GM18951 (cell line): ENCODE data around the gene SPTBN5.

ENCODE experiments used
- POLR2A ChIP-seq: IDR thresholded peaks from 4 replicates; pipeline ENCODE4 v1.6.1; 2011; ENCODE audit warnings: mild to moderate bottlenecking; ENCODE audit not compliant: insufficient read length, insufficient read depth; ENCODE audit errors: extremely low read depth
- in situ Hi-C: fragments of 300-500 bp; cut with MboI; formaldehyde crosslinking; loops from one replicate; pipeline ENCODE4 v1.12.0; 2022; ENCODE audit warnings: low sequenced_read_pairs, mixed read lengths, inconsistent platforms; ENCODE audit not compliant: unreplicated experiment

SPTBN5 gene

DNA sequence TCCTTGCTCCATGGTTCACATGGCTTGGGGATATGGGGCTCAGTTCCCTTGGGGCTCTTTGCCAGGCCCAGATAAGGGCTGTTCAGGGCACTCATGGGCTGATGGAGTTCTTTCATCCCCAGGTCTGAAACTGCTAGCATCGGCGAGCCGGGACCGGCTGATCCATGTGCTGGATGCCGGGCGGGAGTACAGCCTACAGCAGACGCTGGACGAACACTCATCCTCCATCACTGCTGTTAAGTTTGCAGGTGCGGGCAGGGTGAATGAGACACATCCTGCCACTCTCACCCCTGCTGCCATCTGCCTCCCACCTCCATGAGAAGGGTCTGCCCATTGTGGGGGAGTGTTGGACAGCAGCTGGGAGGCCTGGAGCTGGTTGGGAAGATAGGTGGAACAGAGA is 77.1 kb downstream of the SPTBN5 start:
- in situ Hi-C loops: loop anchor here (10.0 kb wide), 1 partner anchor 352 kb away; no protein-coding TSS in a partner anchor
- TF ChIP-seq POLR2A: no peak

DNA sequence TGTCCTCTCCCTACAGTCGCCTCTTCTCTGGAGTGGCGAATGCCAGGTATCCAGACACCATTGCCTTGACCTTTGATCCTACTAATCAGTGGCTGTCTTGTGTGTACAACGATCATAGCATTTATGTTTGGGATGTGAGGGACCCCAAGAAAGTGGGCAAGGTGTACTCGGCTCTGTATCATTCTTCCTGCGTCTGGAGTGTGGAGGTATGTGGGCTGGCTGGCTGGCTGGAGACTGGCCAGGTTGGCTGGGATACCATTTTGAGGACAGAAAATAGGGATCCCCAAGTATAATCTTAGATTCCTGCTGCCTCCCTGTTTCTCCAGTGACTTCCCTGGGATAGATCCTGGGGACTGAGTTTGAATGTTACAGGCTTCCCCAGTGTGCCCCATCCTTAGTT is 79.3 kb downstream of the SPTBN5 start:
- in situ Hi-C loops: loop anchor here (10.0 kb wide), 1 partner anchor 350 kb away; no protein-coding TSS in a partner anchor
- no peak for TF ChIP-seq POLR2A

DNA sequence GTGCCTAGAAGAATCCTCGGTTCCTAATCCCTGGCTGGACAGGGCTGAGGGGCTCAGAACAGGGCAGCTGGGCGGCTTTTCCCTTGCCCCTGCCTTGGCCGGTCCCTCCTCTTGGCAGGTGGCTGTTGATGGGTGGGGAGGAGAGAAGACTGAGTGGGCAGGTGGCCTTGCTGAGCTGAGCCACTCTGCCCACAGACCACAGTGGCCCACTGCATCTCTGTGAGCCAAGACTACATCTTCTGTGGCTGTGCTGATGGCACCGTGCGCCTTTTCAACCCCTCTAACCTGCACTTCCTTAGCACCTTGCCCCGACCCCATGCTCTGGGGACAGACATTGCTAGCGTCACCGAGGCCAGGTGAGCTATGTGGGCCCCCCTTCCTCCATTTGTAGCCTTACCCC is 80.4 kb downstream of the SPTBN5 start:
- in situ Hi-C loops: loop anchor here (10.0 kb wide), 1 partner anchor 349 kb away; no protein-coding TSS in a partner anchor
- TF ChIP-seq POLR2A: no peak

- TF ChIP-seq POLR2A: no peak
- in situ Hi-C loops: loop anchor here (10.0 kb wide), 1 partner anchor 348 kb away; no protein-coding TSS in a partner anchor
Measured at GRCh38 chr15:41812820-41813375, 81.0 kb downstream of the SPTBN5 start.

DNA sequence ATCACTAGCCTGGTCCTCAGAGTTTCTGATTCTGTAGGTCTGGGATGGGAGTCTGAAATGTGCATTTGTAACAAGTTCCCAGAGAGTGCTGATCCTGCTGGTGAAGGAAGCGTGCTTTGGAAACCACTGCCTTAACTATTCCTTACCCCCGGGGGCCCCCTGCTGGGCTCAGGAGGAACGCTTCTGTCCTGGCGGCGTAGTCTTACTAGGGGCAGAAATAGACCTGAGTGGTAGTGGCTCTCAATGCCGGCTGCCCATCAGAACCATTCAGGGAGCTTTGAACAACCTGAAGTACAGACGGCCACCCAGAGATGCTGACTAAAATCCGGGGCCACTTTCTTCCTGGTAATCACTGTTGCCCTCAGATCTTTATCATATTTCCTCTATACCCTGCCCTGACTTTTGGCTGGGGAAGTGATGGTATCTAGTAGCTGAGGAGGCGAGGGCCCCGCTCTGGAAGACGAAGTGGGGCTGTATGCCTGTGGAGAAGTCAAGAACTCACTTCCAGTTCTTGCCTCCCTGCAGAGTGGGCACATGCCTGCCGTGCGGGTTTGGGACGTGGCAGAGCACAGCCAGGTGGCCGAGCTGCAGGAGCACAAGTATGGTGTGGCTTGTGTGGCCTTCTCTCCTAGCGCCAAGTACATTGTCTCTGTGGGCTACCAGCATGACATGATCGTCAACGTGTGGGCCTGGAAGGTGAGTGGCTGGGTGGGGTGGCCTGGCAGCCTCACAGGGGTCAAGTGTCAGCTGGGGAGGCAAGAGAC is 82.2 kb downstream of the SPTBN5 start:
- in situ Hi-C loops: loop anchor here (10.0 kb wide), 1 partner anchor 347 kb away; no protein-coding TSS in a partner anchor
- no peak for TF ChIP-seq POLR2A

DNA sequence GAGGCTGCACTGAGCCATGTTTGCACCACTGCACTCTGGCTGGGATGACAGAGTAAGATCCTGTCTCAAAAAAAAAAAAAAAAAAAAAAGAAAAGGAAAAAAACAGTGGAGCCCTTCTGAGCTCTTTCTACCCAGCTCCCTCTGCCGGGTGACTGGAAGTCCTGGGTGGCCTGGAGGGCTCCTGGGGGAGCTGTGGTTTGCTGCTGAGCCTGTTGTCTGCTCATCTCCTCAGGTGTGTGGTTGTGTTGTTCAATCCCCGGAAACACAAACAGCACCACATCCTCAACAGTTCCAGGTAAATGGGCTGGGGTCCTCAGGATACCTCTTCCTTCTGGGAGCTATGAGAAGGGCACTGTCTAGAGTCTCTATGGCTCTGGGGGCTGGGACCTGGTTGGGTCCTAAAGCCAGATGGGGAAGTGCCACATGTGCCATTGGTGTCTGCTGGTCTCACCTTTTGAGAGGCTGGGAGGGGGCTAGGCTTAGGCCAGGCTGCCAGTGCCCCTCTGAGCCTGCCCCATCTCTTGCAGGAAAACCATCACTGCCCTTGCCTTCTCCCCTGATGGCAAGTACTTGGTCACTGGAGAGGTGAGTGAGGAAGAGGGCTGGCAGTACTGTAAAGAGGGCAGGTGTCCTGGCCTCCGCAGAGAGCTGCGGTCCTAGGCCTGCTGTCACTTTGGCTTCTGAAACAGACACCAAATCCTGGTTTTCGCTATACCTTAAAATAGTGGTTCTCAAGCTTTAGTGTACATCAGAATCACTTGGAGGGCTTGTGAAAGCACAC is 83.0 kb downstream of the SPTBN5 start:
- TF ChIP-seq POLR2A: no peak
- in situ Hi-C loops: loop anchor here (10.0 kb wide), 1 partner anchor 346 kb away; no protein-coding TSS in a partner anchor

DNA sequence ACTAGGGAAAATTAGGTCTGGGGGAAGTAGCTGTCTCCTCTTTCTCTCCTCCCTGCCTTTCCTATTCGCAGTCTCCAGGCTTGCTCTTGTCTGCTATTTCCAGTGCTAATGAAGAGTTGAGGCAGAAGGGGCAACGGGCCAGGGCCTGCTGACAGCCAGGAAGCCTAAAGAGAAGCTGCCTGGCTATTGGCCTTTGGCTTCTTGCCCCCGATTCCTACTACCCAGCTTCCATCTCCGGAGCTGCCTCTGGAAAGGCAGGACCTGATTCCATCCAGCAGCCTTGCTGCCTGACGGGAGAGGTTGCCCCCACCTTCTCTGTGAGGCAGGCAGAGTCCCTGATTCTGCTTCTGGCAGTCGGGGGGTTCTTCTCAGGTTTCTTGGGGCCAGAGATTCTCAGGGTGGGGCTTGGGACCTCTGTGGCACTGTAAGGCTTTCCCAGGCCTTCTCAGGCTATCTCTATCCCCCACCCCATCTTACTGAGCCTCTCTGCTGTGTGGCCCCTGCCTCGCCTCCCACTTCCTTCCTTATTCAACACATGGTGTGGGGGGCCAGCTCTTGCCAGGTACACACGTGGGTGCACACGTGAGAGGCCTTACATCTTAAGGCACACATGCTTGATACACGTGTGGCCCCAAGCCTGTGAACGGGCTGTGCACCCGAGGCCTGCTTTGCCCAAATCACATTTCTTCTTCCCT is 84.2 kb downstream of the SPTBN5 start:
- in situ Hi-C loops: loop anchor here (10.0 kb wide), 1 partner anchor 345 kb away; no protein-coding TSS in a partner anchor

GRCh38 chr15:41809121-41809520 is 84.7 kb downstream of the SPTBN5 start:
- in situ Hi-C loops: no loop called here
- TF ChIP-seq POLR2A: no peak

More for the DNA sequence above, 84.2 kb downstream of the SPTBN5 start:
- no peak for TF ChIP-seq POLR2A

DNA sequence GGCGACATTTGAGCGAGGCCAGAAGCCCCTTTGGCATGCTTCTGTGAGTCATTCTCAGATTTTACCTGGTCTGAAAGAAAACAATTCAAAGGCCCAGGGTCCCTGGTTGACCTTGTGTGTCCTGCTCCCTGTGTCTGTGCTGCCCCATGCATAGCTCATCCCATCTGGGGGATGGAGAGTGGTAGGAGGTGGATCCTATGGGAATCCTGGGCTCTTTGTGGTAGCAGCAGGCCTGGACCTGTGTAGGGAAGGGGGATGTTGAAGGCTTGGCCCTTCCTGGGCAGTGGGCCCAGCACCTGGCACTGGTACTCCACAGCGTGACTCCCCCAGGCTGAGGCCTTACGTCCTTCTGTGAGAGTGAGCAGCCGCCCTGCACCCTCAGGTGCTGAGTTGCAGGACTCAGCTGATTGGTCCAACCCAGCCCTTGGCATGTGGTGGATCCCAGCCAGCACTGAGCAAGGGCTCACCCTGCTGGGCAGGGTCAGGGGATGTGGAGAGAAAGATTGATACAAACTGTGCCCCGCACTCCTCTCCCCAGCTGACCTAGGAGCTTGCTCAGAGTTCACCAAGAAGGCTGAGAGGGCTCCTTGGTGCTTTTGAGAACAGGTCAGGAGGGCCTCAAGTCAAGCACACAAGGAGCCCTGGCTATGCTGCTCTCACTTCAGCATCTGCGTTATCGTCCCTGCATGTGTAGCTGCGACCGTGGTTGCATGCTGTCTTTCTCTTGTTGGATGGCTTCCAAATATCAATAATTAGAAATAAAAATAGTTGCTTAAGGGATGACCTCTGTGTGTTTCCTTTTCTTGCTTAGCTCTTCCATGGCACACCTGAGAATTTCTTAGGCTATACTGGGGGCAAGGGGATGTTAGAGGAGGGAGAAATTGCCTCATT is 87.3 kb downstream of the SPTBN5 start:
- in situ Hi-C loops: no loop called here
- TF ChIP-seq POLR2A: no peak

DNA sequence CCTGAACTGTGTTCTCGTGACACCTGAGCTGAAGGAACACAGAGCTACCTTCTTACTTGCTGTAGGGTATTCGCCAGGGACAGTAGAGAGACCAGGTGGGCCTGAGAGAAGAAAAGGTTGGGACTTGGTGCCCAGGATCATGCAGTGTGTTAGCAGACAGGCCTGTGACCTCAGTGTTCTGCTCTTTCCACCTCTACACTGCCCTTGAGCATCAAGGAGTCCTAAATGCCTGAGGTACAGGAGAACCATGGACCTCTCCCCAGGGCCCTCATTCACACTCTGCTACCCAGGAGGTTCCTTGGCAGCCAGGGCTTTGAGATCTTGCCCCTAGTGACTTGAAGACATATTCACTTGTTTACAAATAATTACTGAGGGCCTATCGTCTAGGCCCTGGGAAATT is 88.1 kb downstream of the SPTBN5 start:
- no peak for TF ChIP-seq POLR2A
- in situ Hi-C loops: no loop called here

- no peak for TF ChIP-seq POLR2A
Measured at GRCh38 chr15:41804916-41805666, 88.8 kb downstream of the SPTBN5 start.

More at GRCh38 chr15:41804916-41805666, 88.8 kb downstream of the SPTBN5 start:
- in situ Hi-C loops: no loop called here
